CD4-positive, alpha-beta T cell treated with Interleukin-12 subunit alpha and Interleukin-12 subunit beta, for 1 hour (primary cell): ENCODE measurements around the gene BNIP5.
A peak's percentile ranks its signal among the peaks of the same experiment; 100 is the strongest.

Experiments
- DNase-seq: peaks from one replicate; pipeline ENCODE4 v3.0.0-alpha.2; 2020

Gene BNIP5

GRCh38 chr6:36290668-36291620, 45.7 kb downstream of the BNIP5 start:
- peak; percentile 12 for DNase-seq

GRCh38 chr6:36289281-36289878, 47.3 kb downstream of the BNIP5 start:
- no peak for DNase-seq

DNA sequence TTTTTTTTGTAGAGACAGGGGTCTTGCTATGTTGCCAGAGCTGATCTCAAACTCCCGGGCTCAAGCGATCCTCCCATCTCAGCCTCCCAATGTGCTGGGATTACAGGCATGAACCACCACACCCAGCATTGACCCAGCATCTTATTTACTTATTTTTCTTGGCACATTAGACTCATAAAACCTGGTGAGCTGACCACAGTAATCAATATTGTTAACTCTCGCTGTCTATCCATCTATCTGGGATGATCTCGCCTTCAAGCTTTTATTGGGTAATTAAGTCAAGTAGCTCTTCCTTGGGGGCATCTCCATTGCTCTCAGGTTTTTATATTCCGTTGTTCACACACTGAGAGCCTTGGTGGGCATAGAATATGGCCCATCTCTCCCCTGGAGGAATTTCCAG, 49.8 kb downstream of the BNIP5 start:
- no peak for DNase-seq

- DNase-seq: no peak
Measured at GRCh38 chr6:36285797-36286196, 50.9 kb downstream of the BNIP5 start.

GRCh38 chr6:36285187-36285671, 51.5 kb downstream of the BNIP5 start:
- no peak for DNase-seq

DNA sequence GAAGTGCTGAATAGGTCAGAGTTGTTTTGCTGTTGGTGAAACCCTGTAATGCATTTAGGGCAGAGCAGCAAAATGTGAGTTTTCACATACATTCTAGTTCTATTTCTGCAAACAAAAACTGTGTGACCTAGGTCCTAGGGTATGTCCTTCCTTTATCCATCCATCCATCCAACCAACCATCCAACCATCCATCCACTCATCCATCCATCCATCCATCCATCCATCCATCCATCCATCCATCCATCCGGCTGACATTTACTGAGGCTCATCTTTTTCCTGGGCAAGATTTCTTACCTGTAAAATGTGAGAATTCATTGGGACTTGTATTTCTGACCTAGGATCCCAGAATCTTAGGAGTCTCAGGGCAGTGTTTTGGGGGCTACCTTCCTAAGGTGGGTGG, 52.3 kb downstream of the BNIP5 start:
- DNase-seq: no peak

- no peak for DNase-seq
Measured at GRCh38 chr6:36283608-36284007, 53.1 kb downstream of the BNIP5 start.

DNA sequence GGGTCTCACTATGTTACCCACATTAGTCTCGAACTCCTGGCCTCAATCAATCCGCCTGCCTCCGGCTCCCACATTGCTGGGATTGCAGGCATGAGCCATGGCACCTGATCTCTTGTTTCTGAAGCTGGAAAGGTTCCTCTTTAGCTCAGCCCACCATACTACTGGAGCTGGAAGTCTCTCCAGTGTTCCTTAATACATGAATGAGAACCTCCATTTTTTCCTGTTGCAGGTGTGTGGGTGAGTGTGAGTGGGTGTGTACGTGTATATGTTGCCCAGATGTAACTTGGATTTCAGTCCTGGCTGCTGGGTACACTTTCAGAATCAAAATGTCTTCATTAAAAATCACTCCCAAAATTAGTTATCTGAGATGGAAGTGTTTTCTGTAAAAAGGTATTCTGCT, 55.7 kb downstream of the BNIP5 start:
- no peak for DNase-seq

GRCh38 chr6:36280467-36280866, 56.2 kb downstream of the BNIP5 start:
- no peak for DNase-seq

- no peak for DNase-seq
Measured at GRCh38 chr6:36277946-36278470, 58.7 kb downstream of the BNIP5 start.

GRCh38 chr6:36276581-36277536, 59.8 kb downstream of the BNIP5 start:
- no peak for DNase-seq

DNA sequence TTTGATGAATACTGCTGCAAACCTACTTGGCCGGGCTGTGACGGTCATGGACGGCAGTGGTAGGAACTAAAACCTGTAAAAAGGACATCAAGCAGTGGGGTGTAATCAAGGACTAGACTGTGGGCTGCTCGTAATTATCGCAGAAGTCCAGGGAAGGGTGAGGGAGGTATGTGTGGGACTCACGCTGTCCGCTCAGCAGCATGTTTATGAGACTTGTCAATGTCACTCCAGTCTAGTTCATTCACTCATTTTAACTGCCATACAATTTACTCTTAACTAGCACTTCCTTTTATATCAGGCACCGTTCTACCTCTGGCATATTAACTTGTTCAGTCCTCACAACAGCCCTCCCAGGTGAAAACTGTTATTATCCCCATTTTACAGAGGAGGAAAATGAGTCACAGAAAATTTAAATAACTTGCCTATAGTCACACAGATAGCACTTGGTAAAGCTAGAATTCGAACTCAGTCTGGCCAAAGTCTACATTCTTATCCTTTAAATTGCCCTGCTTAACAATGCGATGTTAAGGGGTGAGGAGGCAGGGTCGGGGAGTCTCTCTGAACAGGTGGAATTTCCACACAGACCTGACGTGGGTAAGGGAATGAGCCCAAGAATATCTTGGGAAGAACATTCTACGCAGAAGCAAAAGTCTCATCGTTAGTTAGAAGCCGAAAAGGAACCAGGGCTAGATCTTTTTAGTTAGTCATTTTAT, 62.7 kb downstream of the BNIP5 start:
- no peak for DNase-seq

- DNase-seq: no peak
Measured at GRCh38 chr6:36273067-36273466, 63.6 kb downstream of the BNIP5 start.

GRCh38 chr6:36272234-36272633, 64.5 kb downstream of the BNIP5 start:
- no peak for DNase-seq

DNA sequence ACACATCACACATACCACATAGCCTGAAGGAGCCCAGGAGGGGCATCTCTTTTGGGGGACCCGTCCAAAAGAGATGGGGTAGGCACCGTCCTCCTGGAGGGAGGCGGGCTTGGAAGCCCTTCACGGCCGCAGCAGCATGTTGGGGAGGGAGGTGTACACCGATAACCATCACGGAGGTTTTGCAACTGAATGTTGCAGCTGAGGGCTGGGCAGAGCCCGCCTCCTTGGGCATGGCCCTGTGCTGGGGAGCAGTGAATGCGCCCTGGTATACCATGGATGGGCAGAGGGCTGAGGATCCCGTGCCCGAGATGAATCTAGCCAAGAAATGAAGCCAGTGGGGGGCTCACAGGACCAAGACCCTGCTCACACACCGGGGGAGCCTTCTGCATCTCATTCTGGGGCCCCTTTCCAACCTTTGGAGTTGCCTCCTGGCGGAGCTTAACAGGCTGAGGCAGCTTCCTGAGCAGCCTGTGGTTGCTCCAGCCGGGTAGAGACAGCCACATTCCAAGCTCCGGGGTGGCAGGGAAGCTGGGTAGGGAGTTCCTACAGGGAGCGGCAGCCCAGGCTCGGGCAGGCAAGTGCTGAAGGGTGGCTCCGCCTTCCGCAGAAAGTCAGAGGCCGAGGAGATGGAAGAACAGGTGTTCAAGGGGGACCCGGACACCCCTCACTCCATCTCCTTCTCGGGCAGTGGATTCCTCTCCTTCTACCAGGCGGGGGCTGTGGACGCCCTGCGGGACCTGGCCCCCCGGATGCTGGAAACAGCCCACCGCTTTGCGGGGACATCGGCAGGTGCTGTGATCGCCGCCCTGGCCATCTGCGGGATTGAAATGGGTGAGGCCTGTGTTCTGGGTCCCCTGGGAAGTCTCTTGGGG, 66.6 kb downstream of the BNIP5 start, which contains the start of gene PNPLA1:
TSS of gene PNPLA1 (plus strand) at position 227 of the 872 bp plus-strand sequence. CDS start at position 627, 400 bp downstream.
- DNase-seq: no peak

GRCh38 chr6:36268478-36269275, 68.0 kb downstream of the BNIP5 start:
- no peak for DNase-seq

DNA sequence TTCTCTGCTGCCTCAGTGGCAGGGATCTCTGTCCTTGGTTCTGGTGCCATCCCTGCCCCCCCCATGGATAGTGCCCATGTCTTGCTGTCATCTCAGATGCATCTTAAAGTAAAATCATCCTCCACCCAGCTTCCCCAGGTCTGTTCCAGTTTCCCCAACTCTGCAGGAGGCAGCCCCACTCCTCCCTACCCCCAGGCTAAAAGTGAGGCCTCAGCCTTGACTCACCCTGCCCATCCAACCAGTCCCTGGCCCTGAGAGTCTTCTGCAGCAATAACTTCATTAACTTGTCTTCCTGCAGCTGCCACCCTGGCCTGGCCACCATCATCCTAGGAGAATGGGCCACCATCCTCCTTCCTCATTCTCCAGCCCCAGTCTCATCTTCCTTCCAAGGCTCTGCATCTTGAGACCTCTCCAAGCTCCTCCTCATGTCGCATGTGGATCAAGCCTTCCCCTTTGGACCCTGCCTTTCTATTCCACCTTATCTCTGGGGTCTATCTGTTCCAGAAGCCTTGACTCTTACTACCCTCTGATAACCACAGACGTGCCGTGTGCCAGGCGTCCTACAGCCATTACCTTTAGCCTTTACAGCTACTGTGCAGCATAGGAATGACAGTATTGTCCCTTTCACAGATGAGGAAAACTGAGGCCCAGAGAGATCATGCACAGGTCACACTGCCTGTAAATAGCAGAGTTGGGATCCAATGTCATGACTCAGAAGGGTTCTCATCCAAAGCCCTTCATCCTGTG, 68.8 kb downstream of the BNIP5 start:
- no peak for DNase-seq

DNA sequence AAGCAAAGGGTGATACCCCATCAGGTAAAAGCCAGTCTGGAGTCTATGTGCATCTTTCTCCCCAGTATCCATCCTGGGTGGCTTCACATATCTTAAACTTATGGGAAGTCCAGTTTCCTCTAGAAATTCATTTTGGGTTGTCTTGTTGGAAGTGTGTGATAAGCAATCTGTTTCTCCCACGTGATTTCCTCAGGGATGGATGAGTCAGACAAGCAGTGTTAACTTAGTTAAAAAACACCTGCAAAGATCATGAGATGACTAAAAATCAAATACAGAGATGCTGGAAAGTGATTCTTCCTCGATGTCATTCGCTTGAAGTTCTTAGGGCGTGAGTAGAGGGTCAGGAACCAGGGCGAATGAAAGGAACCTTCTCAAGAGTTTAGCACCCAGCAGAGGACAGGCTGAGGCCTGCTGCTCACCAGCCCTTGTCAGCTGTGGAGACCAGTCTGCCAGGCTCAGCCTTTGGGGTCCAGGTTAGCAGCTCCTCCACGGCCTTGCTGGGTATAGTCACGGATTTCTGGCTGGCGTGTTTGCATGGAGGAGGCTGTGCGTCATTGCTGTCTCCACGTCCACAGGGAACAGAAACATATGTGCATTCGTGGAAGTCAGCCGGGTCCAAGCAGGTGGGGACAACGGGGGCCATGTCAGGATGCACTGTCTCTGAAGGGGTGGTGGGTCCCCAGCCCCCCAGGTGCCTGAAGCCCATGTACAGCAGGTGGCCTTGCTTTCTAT, 69.6 kb downstream of the BNIP5 start:
- DNase-seq: no peak
